Activated CD4-positive, alpha-beta memory T cell treated with anti-CD3 and anti-CD28 coated beads, Interleukin-2, amount 10 ng/mL, durations not matched to agents 7 days and 5 days (primary cell): ENCODE results near the gene DGLUCY. TPM values are rescaled to one million over a fixed set of nuclear protein-coding genes. Genes with fewer than 3 reads are reported as not detected.

Experiments
- CTCF ChIA-PET: fragments of 350-600 bp; sonication (Branson Sonifier 250); formaldehyde crosslinking; loops from one replicate; lab custom pipeline; 2021; ENCODE audit warnings: antibody characterized with exemption, inconsistent platforms; lab: Charles Lee
- POLR2A ChIA-PET: fragments of 350-600 bp; sonication (Branson Sonifier 250); formaldehyde crosslinking; loops from one replicate; lab custom pipeline; 2021; ENCODE audit warnings: antibody characterized with exemption; lab: Charles Lee
- DNase-seq: peaks from one replicate; pipeline ENCODE4 v3.0.0-alpha.2; 2020
- H3K27ac Mint-ChIP-seq: one replicate; pipeline ENCODE4 v1.8.0; 2021; ENCODE audit warnings: mild to moderate bottlenecking, mixed read lengths
- H3K27me3 Mint-ChIP-seq: one replicate; pipeline ENCODE4 v1.8.0; 2021; ENCODE audit warnings: mixed read lengths
- H3K36me3 Mint-ChIP-seq: one replicate; pipeline ENCODE4 v1.8.0; 2021; ENCODE audit warnings: low read depth, mixed read lengths
- H3K4me1 Mint-ChIP-seq: one replicate; pipeline ENCODE4 v1.8.0; 2021; ENCODE audit warnings: mixed read lengths
- H3K4me3 Mint-ChIP-seq: one replicate; pipeline ENCODE4 v1.8.0; 2021; ENCODE audit warnings: mild to moderate bottlenecking, mixed read lengths
- H3K9me3 Mint-ChIP-seq: one replicate; pipeline ENCODE4 v1.8.0; 2021; ENCODE audit warnings: mixed read lengths
- total RNA-seq, 2 experiments: library from RNA; stranded (reverse); gene quantifications; one replicate each; pipeline ENCODE4 v1.2.3, GENCODE V29; 2021

The DGLUCY gene
- total RNA-seq, 2 experiments from 2014 or later = 112 to 115 TPM

DNA sequence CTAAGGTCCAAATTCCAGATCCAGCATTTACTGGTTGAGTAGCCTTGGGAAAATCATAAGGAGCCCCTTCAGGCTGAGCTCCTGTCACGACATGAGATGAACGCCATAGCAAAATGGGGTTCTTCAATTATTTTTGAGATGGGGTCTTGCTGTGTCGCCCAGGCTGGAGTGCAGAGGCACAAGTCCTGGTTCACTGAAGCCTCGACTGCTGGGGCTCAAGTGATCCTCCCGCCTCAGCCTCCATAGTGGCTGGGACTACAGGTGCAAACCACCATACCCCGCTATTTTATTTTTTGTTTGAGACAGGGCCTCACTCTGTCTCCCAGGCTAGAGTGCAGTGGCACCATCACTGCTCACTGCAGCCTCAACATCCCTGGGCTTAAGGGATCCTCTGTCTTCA is 156.3 kb downstream of the DGLUCY start:
- POLR2A ChIA-PET = interaction anchor here (0.6 to 2.7 kb wide), 5 partner anchors 10 to 63 kb away, joined by 3 to 8 read pairs (median 3); partner anchors contain the start of gene GPR68

GRCh38 chr14:91270619-91271018 is 156.7 kb downstream of the DGLUCY start:
- Mint-ChIP-seq H3K9me3 (no peaks in the 10 kb centered on the region), H3K27ac (no peak overlapping the region), H3K4me3 (no peak overlapping the region), H3K4me1 (peaks cover 15% of the 10 kb centered on the region), H3K27me3 (no peaks in the 10 kb centered on the region), H3K36me3 (peaks cover 53% of the 10 kb centered on the region)
- ChIA-PET POLR2A (interaction anchor here (1.4 to 2.7 kb wide), 3 partner anchors 10 to 25 kb away, joined by 3 to 8 read pairs (median 8); partner anchors contain the start of gene GPR68), CTCF (no interaction called here)
- no peak for DNase-seq

More for the DNA sequence above, 156.3 kb downstream of the DGLUCY start:
- Mint-ChIP-seq H3K4me3 (no peak overlapping the region), H3K9me3 (no peaks in the 10 kb centered on the region), H3K4me1 (peaks cover 18% of the 10 kb centered on the region), H3K36me3 (peaks cover 52% of the 10 kb centered on the region), H3K27ac (no peak overlapping the region), H3K27me3 (no peaks in the 10 kb centered on the region)
- no peak for DNase-seq
- CTCF ChIA-PET = no interaction called here

DNA sequence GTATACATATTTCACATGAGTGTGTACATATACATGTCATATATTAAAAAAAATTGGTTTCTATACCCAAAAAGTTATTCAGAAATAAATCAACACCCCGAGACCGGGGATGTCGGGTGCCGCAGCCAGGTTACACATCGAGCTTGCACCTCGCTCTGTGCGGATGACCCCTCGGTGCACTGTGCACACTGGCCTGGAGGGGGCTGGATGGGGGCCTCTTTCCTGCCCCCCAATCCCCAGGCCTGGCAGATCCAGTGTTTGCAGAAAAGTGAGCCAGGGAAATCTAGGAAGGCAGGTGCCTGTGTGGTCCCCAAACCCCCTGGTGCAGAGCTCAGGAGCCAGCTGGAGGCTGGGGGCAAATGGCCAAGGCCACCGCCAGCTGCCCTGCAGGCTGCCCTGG is 157.8 kb downstream of the DGLUCY start:
- DNase-seq = no peak
- ChIA-PET CTCF (interaction anchor here (0.9 kb wide), 1 partner anchor 9 kb away, joined by 3 read pairs; no protein-coding TSS in a partner anchor), POLR2A (no interaction called here)
- H3K4me3 Mint-ChIP-seq = no peak overlapping the region
- H3K9me3 Mint-ChIP-seq = no peaks in the 10 kb centered on the region
- no peaks in the 10 kb centered on the region for H3K27me3 Mint-ChIP-seq
- H3K36me3 Mint-ChIP-seq = peaks cover 60% of the 10 kb centered on the region
- no peak overlapping the region for H3K27ac Mint-ChIP-seq
- H3K4me1 Mint-ChIP-seq = peaks cover 11% of the 10 kb centered on the region

GRCh38 chr14:91272341-91273272 is 158.7 kb downstream of the DGLUCY start:
- Mint-ChIP-seq H3K4me1 (peaks cover 9% of the 10 kb centered on the region), H3K27me3 (no peaks in the 10 kb centered on the region), H3K27ac (peak overlapping the region; percentile 14), H3K36me3 (peaks cover 65% of the 10 kb centered on the region), H3K4me3 (no peak overlapping the region), H3K9me3 (no peaks in the 10 kb centered on the region)
- no peak for DNase-seq
- POLR2A ChIA-PET = interaction anchor here (0.6 kb wide), 1 partner anchor 216 kb away, joined by 4 read pairs; no protein-coding TSS in a partner anchor
- CTCF ChIA-PET = interaction anchor here (0.9 kb wide), 1 partner anchor 8 kb away, joined by 3 read pairs; no protein-coding TSS in a partner anchor

- H3K36me3 Mint-ChIP-seq = peaks cover 65% of the 10 kb centered on the region
- peaks cover 3% of the 10 kb centered on the region for H3K4me1 Mint-ChIP-seq
- no peak for DNase-seq
- no peak overlapping the region for H3K4me3 Mint-ChIP-seq
- H3K27ac Mint-ChIP-seq = no peak overlapping the region
- ChIA-PET CTCF (no interaction called here), POLR2A (no interaction called here)
- no peaks in the 10 kb centered on the region for H3K9me3 Mint-ChIP-seq
- no peaks in the 10 kb centered on the region for H3K27me3 Mint-ChIP-seq
Observed at GRCh38 chr14:91273273-91273884, 159.5 kb downstream of the DGLUCY start.

DNA sequence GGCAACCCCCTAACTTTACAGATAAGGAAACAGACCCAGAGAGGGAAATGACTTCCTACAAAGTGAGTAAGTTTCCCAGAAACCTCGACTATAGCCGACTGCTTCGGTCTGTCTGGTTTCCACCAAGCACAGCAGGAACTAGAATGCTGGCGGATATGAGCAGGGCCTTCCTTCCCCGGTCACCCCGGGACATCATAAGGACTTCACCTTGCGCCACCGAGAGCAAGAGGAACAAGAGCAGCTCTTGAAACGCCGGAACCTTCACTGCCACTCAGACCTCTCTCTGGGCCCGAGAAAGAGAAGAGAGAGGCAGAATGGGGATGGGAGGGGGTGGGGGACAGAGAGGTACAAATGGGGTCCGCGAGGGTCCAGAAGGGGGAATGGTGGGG is 160.0 kb downstream of the DGLUCY start:
- CTCF ChIA-PET = no interaction called here
- POLR2A ChIA-PET = no interaction called here
- Mint-ChIP-seq H3K4me1 (peaks cover 2% of the 10 kb centered on the region), H3K36me3 (peaks cover 66% of the 10 kb centered on the region), H3K9me3 (no peaks in the 10 kb centered on the region), H3K27ac (no peak overlapping the region), H3K4me3 (no peak overlapping the region), H3K27me3 (no peaks in the 10 kb centered on the region)
- no peak for DNase-seq

DNA sequence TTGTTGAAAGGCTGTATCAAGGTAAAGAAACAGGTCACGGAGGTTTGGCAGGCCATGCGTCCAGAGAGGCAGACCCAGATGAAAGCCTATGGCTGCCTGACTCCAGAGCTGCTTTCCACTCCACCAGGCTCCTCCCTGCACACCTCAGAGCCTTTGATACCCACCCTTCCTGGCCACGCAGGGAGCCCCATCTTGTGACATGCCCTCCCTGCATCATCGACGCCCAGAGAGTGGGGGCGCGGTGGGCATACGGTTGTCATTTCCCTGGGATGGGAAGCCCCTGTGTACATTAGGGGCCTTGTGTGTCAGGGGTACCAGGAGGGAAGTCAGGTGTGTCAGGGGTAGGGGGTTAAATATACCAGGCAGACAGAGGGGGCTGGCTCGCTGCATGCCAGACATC is 160.9 kb downstream of the DGLUCY start:
- Mint-ChIP-seq H3K27ac (peak overlapping the region; percentile 32), H3K36me3 (peaks cover 65% of the 10 kb centered on the region), H3K4me1 (peaks cover 2% of the 10 kb centered on the region), H3K4me3 (no peak overlapping the region), H3K27me3 (no peaks in the 10 kb centered on the region), H3K9me3 (no peaks in the 10 kb centered on the region)
- CTCF ChIA-PET = interaction anchor here (0.8 to 1.8 kb wide), 2 partner anchors 11 to 98 kb away, joined by 4 to 5 read pairs; no protein-coding TSS in a partner anchor
- DNase-seq = no peak
- POLR2A ChIA-PET = interaction anchor here (1.2 to 1.6 kb wide), 2 partner anchors 10 to 14 kb away, joined by 3 to 4 read pairs; no protein-coding TSS in a partner anchor

Other genes with a start within 250 kb of the DGLUCY start
- 10 to 100 TPM; 44.5 to 49.9 TPM for gene RPS6KA5, start 53.4 kb upstream of the DGLUCY start, total RNA-seq
- gene GPR68, start 130.6 kb downstream of the DGLUCY start, total RNA-seq = 10 to 100 TPM; 36.9 to 39.8 TPM